ENCODE data around the gene MAK.
"Not testable (repeated sequence)": the region's sequence is repeated elsewhere in the genome, so short reads cannot be mapped to it uniquely, and the experiment has no call there.

The MAK gene

GRCh38 chr6:10850728-10851127 is 12.4 kb upstream of the MAK start:
- FAIRE-seq (no peak), DNase-seq (ENCODE audit: insufficient read length) (no peak)
- TF ChIP-seq TAF1 (IDR thresholded peaks at IDR 0.05; ENCODE audit: borderline replicate concordance, low read depth, low read length) (no peak), POLR2AphosphoS5 (IDR thresholded peaks at IDR 0.05; ENCODE audit: low read depth, low read length) (no peak), POLR2A (IDR thresholded peaks at IDR 0.05; ENCODE audit: low read depth, low read length) (no peak)

GRCh38 chr6:10849901-10850300 is 11.6 kb upstream of the MAK start:
- FAIRE-seq (no peak), DNase-seq (ENCODE audit: insufficient read length) (no peak)
- TF ChIP-seq POLR2A (IDR thresholded peaks at IDR 0.05; ENCODE audit: low read depth, low read length) (no peak), POLR2AphosphoS5 (IDR thresholded peaks at IDR 0.05; ENCODE audit: low read depth, low read length) (no peak), TAF1 (IDR thresholded peaks at IDR 0.05; ENCODE audit: borderline replicate concordance, low read depth, low read length) (no peak)

- no peak for TF ChIP-seq POLR2AphosphoS5 (IDR thresholded peaks at IDR 0.05; ENCODE audit: low read depth, low read length)
- TF ChIP-seq POLR2A (IDR thresholded peaks at IDR 0.05; ENCODE audit: low read depth, low read length) = no peak
- TF ChIP-seq TAF1 (IDR thresholded peaks at IDR 0.05; ENCODE audit: borderline replicate concordance, low read depth, low read length) = no peak
- DNase-seq (ENCODE audit: insufficient read length) (no peak), FAIRE-seq (no peak)
These were observed 9.3 kb upstream of the MAK start for GRCh38 chr6:10847684-10848083.

GRCh38 chr6:10843554-10843953 is 5.2 kb upstream of the MAK start:
- TF ChIP-seq POLR2AphosphoS5 (IDR thresholded peaks at IDR 0.05; ENCODE audit: low read depth, low read length) (no peak), POLR2A (IDR thresholded peaks at IDR 0.05; ENCODE audit: low read depth, low read length) (no peak)
- DNase-seq (ENCODE audit: insufficient read length) (no peak), FAIRE-seq (no peak)

- peak; percentile 36 for DNase-seq (ENCODE audit: insufficient read length)
- TF ChIP-seq TAF1 (IDR thresholded peaks at IDR 0.05; ENCODE audit: borderline replicate concordance, low read depth, low read length) = no peak
- TF ChIP-seq POLR2AphosphoS5 (IDR thresholded peaks at IDR 0.05; ENCODE audit: low read depth, low read length) = no peak
- no peak for TF ChIP-seq POLR2A (IDR thresholded peaks at IDR 0.05; ENCODE audit: low read depth, low read length)
- FAIRE-seq = no peak
These were observed 525 bp upstream of the MAK start for GRCh38 chr6:10838794-10839333.

GRCh38 chr6:10837622-10837994 is 731 bp downstream of the MAK start:
- peak; percentile 8 for DNase-seq (ENCODE audit: insufficient read length)
- FAIRE-seq = peak; percentile 54
- no peak for TF ChIP-seq POLR2AphosphoS5 (IDR thresholded peaks at IDR 0.05; ENCODE audit: low read depth, low read length)
- no peak for TF ChIP-seq POLR2A (IDR thresholded peaks at IDR 0.05; ENCODE audit: low read depth, low read length)
- no peak for TF ChIP-seq TAF1 (IDR thresholded peaks at IDR 0.05; ENCODE audit: borderline replicate concordance, low read depth, low read length)

- no peak for FAIRE-seq
- no peak for TF ChIP-seq POLR2AphosphoS5 (IDR thresholded peaks at IDR 0.05; ENCODE audit: low read depth, low read length)
- no peak for TF ChIP-seq POLR2A (IDR thresholded peaks at IDR 0.05; ENCODE audit: low read depth, low read length)
- no peak for TF ChIP-seq TAF1 (IDR thresholded peaks at IDR 0.05; ENCODE audit: borderline replicate concordance, low read depth, low read length)
- DNase-seq (ENCODE audit: insufficient read length) = peak; percentile 5
These were observed 1.2 kb downstream of the MAK start for GRCh38 chr6:10837009-10837621.

GRCh38 chr6:10834823-10835222 is 3.5 kb downstream of the MAK start:
- no peak for DNase-seq (ENCODE audit: insufficient read length)
- TF ChIP-seq POLR2AphosphoS5 (IDR thresholded peaks at IDR 0.05; ENCODE audit: low read depth, low read length) (no peak), POLR2A (IDR thresholded peaks at IDR 0.05; ENCODE audit: low read depth, low read length) (no peak), TAF1 (IDR thresholded peaks at IDR 0.05; ENCODE audit: borderline replicate concordance, low read depth, low read length) (no peak)
- FAIRE-seq = no peak

- no peak for FAIRE-seq
- TF ChIP-seq POLR2AphosphoS5 (IDR thresholded peaks at IDR 0.05; ENCODE audit: low read depth, low read length) (no peak), TAF1 (IDR thresholded peaks at IDR 0.05; ENCODE audit: borderline replicate concordance, low read depth, low read length) (no peak), POLR2A (IDR thresholded peaks at IDR 0.05; ENCODE audit: low read depth, low read length) (no peak)
- DNase-seq (ENCODE audit: insufficient read length) = no peak
These were observed 6.7 kb downstream of the MAK start for GRCh38 chr6:10831609-10832008.

- DNase-seq (ENCODE audit: insufficient read length) (no peak), FAIRE-seq (no peak)
- TF ChIP-seq TAF1 (IDR thresholded peaks at IDR 0.05; ENCODE audit: borderline replicate concordance, low read depth, low read length) (no peak), POLR2A (IDR thresholded peaks at IDR 0.05; ENCODE audit: low read depth, low read length) (no peak), POLR2AphosphoS5 (IDR thresholded peaks at IDR 0.05; ENCODE audit: low read depth, low read length) (no peak)
These were observed 13.5 kb downstream of the MAK start for GRCh38 chr6:10824819-10825218.

- TF ChIP-seq POLR2A (IDR thresholded peaks at IDR 0.05; ENCODE audit: low read depth, low read length) (no peak), TAF1 (IDR thresholded peaks at IDR 0.05; ENCODE audit: borderline replicate concordance, low read depth, low read length) (no peak), POLR2AphosphoS5 (IDR thresholded peaks at IDR 0.05; ENCODE audit: low read depth, low read length) (no peak)
- no peak for DNase-seq (ENCODE audit: insufficient read length)
- FAIRE-seq = no peak
These were observed 14.0 kb downstream of the MAK start for GRCh38 chr6:10824297-10824696.

GRCh38 chr6:10814176-10814575 is 24.2 kb downstream of the MAK start:
- FAIRE-seq; DNase-seq (ENCODE audit: insufficient read length): not testable (repeated sequence)

GRCh38 chr6:10809098-10809497 is 29.2 kb downstream of the MAK start:
- FAIRE-seq (no peak), DNase-seq (ENCODE audit: insufficient read length) (no peak)
- TF ChIP-seq POLR2A (IDR thresholded peaks at IDR 0.05; ENCODE audit: low read depth, low read length) (no peak), TAF1 (IDR thresholded peaks at IDR 0.05; ENCODE audit: borderline replicate concordance, low read depth, low read length) (no peak), POLR2AphosphoS5 (IDR thresholded peaks at IDR 0.05; ENCODE audit: low read depth, low read length) (no peak)
